K562 (cell line): ENCODE measurements around the gene LENEP. TPM values are rescaled to one million over a fixed set of nuclear protein-coding genes. Genes with fewer than 3 reads are reported as not detected.

ENCODE experiments used
- CBX3 ChIP-seq, 2 experiments: IDR thresholded peaks; 1 replicate in 1 of 2; 2 replicates in 1 of 2; pipeline ENCODE4 v1.6.1; 2012; ENCODE audit warnings: inconsistent platforms in 2 of 2, low read length in 2 of 2, borderline replicate concordance in 1 of 2, control low read depth in 1 of 2
- DDX20 ChIP-seq: fragments of 450-650 bp; IDR thresholded peaks from 2 replicates; pipeline ENCODE4 v1.6.1; 2016; ENCODE audit warnings: missing genetic modification characterization, low read depth, mild to moderate bottlenecking, missing compliant biosample characterization, moderate library complexity
- GTF2E2 ChIP-seq: fragments of 200-800 bp; sonication (Bioruptor generic); IDR thresholded peaks from 2 replicates; pipeline ENCODE4 v1.6.1; 2016; ENCODE audit warnings: missing genetic modification characterization, missing compliant biosample characterization
- JUNB ChIP-seq: fragments of 450-650 bp; formaldehyde crosslinking; conservative IDR thresholded peaks from 2 replicates; pipeline ENCODE4 v1.4.0; 2020; ENCODE audit warnings: mild to moderate bottlenecking
- LEF1 ChIP-seq: fragments of 450-650 bp; IDR thresholded peaks from 2 replicates; pipeline ENCODE4 v1.6.1; 2016; ENCODE audit warnings: mild to moderate bottlenecking
- MAFG ChIP-seq: fragments of 450-650 bp; conservative IDR thresholded peaks from 2 replicates; pipeline ENCODE4 v1.6.1; 2016; ENCODE audit warnings: missing genetic modification characterization, missing compliant biosample characterization
- MCM3 ChIP-seq: fragments of 450-650 bp; IDR thresholded peaks from 2 replicates; pipeline ENCODE4 v1.6.1; 2016
- POLR2AphosphoS2 ChIP-seq: IDR thresholded peaks from 2 replicates; pipeline ENCODE4 v1.6.1; 2012; ENCODE audit warnings: low read length, improper control_type of control experiment
- SRSF1 ChIP-seq: fragments of 200-400 bp; formaldehyde crosslinking; IDR thresholded peaks from 2 replicates; pipeline ENCODE4 v1.6.1; 2017; ENCODE audit warnings: mild to moderate bottlenecking, low read depth, low read length, moderate library complexity
- SRSF7 ChIP-seq: fragments of 200-400 bp; formaldehyde crosslinking; optimal IDR thresholded peaks from 2 replicates; pipeline ENCODE3; 2017; ENCODE audit warnings: mild to moderate bottlenecking, low read depth, low read length
- TRIM28 ChIP-seq: fragments of 450-650 bp; IDR thresholded peaks from 2 replicates; pipeline ENCODE4 v1.6.1; 2017
- ZC3H4 ChIP-seq: sonication (generic); formaldehyde crosslinking; IDR thresholded peaks from 2 replicates; pipeline ENCODE4 v1.9.0; 2021; ENCODE audit warnings: missing genetic modification reagents, borderline replicate concordance
- ZNF124 ChIP-seq: sonication (generic); formaldehyde crosslinking; IDR thresholded peaks from 2 replicates; pipeline ENCODE4 v1.8.1; 2022; ENCODE audit warnings: missing genetic modification reagents
- ZNF444 ChIP-seq: fragments of 250-450 bp; sonication (Bioruptor Pico); IDR thresholded peaks from 2 replicates; pipeline ENCODE4 v1.4.0; 2020; ENCODE audit warnings: mild to moderate bottlenecking, moderate library complexity
- ZNF77 ChIP-seq: fragments of 250-450 bp; sonication (Bioruptor Pico); IDR thresholded peaks from 2 replicates; pipeline ENCODE4 v1.5.0; 2020
- polyA plus RNA-seq, 8 experiments: library from polyadenylated mRNA; depleted of rRNA in 4 of 8; stranded (reverse) in 5 of 8; unstranded in 3 of 8; fragments of >200 nt; fragmentation: Nextera tagmentation in 2 of 8; fragmentation: Illumina TruSeq in 1 of 8; extraction: Ambion mirVana in 2 of 8; extraction: Trizol in 1 of 8; gene quantifications; 2 replicates each; pipeline versions ENCODE4 v1.2.1 to v1.2.3, GENCODE V29; 2011 to 2014; ENCODE audit warnings: inconsistent platforms in 1 of 8, missing spikeins in 1 of 8
- total RNA-seq, 7 experiments: library from RNA; depleted of rRNA in 6 of 7; stranded (reverse); fragments of >200 nt in 6 of 7; fragmentation: Illumina TruSeq in 2 of 7; extraction: Trizol in 2 of 7; gene quantifications; 2 replicates each; pipeline versions ENCODE4 v1.2.1 to v1.2.3, GENCODE V29; 2011 to 2021; ENCODE audit warnings: low replicate concordance in 1 of 7
- TF ChIP-seq, protein P1 (sequence below): fragments of 250-450 bp; sonication (Bioruptor Pico); IDR thresholded peaks from 2 replicates; pipeline ENCODE4 v1.8.0; 2021; ENCODE audit warnings: moderate library complexity, mild to moderate bottlenecking, inconsistent platforms
- TF ChIP-seq, protein P2 (sequence below): fragments of 200-800 bp; sonication (Bioruptor generic); IDR thresholded peaks from 2 replicates; pipeline ENCODE4 v1.6.1; 2016; ENCODE audit warnings: missing genetic modification characterization, missing compliant biosample characterization
- TF ChIP-seq, protein P3 (sequence below), 2 experiments: fragments of 200-800 bp in 1 of 2; sonication (Bioruptor generic) in 1 of 2; sonication (generic) in 1 of 2; formaldehyde crosslinking in 1 of 2; IDR thresholded peaks in 1 of 2; conservative IDR thresholded peaks in 1 of 2; 2 replicates each; pipeline versions ENCODE4 v1.5.0 to v1.6.1; 2016 to 2020; ENCODE audit warnings: missing compliant biosample characterization in 1 of 2, missing genetic modification characterization in 1 of 2, missing genetic modification reagents in 1 of 2
- TF ChIP-seq, protein P4 (sequence below), 2 experiments: fragments of 450-650 bp; IDR thresholded peaks; 2 replicates each; pipeline ENCODE4 v1.6.1; 2016

LENEP gene
- total and polyA plus RNA-seq, 9 of the 15 experiments (the other 6 are each of a cell fraction or from before 2014, with no cell fraction given), result 0.23 to 0.87 (median 0.67) TPM; not detected in 5

DNA sequence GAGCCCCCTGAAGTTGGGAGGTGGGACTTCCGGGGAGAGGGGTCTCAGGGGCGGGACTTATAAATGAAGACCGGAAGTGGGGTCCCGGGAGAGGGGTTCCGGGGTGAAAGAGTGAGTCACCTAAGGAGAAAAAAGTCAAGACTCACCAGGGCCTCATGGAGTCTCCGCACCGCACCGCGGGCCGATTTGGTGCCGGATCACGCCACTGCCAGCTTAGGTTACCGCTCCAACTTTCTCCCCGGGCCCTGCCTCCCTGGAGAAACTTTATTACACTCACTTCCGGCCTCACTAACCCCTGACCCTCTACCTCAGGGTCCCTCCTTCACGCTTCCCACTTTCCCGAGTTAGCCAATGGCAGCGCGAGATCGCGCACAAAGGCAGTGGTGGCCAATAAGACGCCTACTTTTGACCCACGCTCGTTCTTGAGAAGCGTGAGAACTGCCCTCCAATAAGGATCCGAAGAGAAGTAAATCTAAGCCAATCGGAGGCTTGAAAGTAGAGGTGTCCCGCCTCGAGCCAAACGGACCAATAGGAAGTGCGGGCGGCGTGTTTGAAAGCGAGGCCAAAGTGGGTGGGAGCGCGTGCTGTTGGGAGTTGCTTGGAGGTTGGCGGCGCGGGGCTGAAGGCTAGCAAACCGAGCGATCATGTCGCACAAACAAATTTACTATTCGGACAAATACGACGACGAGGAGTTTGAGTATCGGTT is 19.1 kb upstream of the LENEP start, which contains the start of gene CKS1B (continued):
- TF ChIP-seq SRSF1 (no peak), ZC3H4 (CRISPR knock-in tag) (no peak), ZNF124 (no peak), ZNF77 (CRISPR knock-in tag) (no peak), CBX3 (IDR thresholded peaks at IDR 0.05; ENCODE audit: borderline replicate concordance in 1 of 2, low read length in 2 of 2) (no peak; a peak in 2 of 3 replicates), POLR2AphosphoS2 (no peak), SRSF7 (no peak), MAFG (tag) (no peak), ZNF444 (no peak), MCM3 (no peak), LEF1 (no peak; the same call in 1 of the 2 replicates), TRIM28 (no peak), JUNB (no peak), GTF2E2 (tag) (0 out of 2 replicates have a peak, but pooled peaks have one; percentile 3), DDX20 (no peak)
- TF ChIP-seq, protein P1, sequence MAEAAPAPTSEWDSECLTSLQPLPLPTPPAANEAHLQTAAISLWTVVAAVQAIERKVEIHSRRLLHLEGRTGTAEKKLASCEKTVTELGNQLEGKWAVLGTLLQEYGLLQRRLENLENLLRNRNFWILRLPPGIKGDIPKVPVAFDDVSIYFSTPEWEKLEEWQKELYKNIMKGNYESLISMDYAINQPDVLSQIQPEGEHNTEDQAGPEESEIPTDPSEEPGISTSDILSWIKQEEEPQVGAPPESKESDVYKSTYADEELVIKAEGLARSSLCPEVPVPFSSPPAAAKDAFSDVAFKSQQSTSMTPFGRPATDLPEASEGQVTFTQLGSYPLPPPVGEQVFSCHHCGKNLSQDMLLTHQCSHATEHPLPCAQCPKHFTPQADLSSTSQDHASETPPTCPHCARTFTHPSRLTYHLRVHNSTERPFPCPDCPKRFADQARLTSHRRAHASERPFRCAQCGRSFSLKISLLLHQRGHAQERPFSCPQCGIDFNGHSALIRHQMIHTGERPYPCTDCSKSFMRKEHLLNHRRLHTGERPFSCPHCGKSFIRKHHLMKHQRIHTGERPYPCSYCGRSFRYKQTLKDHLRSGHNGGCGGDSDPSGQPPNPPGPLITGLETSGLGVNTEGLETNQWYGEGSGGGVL (CRISPR knock-in tag), result no peak
- TF ChIP-seq, protein P2, sequence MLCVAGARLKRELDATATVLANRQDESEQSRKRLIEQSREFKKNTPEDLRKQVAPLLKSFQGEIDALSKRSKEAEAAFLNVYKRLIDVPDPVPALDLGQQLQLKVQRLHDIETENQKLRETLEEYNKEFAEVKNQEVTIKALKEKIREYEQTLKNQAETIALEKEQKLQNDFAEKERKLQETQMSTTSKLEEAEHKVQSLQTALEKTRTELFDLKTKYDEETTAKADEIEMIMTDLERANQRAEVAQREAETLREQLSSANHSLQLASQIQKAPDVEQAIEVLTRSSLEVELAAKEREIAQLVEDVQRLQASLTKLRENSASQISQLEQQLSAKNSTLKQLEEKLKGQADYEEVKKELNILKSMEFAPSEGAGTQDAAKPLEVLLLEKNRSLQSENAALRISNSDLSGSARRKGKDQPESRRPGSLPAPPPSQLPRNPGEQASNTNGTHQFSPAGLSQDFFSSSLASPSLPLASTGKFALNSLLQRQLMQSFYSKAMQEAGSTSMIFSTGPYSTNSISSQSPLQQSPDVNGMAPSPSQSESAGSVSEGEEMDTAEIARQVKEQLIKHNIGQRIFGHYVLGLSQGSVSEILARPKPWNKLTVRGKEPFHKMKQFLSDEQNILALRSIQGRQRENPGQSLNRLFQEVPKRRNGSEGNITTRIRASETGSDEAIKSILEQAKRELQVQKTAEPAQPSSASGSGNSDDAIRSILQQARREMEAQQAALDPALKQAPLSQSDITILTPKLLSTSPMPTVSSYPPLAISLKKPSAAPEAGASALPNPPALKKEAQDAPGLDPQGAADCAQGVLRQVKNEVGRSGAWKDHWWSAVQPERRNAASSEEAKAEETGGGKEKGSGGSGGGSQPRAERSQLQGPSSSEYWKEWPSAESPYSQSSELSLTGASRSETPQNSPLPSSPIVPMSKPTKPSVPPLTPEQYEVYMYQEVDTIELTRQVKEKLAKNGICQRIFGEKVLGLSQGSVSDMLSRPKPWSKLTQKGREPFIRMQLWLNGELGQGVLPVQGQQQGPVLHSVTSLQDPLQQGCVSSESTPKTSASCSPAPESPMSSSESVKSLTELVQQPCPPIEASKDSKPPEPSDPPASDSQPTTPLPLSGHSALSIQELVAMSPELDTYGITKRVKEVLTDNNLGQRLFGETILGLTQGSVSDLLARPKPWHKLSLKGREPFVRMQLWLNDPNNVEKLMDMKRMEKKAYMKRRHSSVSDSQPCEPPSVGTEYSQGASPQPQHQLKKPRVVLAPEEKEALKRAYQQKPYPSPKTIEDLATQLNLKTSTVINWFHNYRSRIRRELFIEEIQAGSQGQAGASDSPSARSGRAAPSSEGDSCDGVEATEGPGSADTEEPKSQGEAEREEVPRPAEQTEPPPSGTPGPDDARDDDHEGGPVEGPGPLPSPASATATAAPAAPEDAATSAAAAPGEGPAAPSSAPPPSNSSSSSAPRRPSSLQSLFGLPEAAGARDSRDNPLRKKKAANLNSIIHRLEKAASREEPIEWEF, result no peak
- TF ChIP-seq, protein P3, sequence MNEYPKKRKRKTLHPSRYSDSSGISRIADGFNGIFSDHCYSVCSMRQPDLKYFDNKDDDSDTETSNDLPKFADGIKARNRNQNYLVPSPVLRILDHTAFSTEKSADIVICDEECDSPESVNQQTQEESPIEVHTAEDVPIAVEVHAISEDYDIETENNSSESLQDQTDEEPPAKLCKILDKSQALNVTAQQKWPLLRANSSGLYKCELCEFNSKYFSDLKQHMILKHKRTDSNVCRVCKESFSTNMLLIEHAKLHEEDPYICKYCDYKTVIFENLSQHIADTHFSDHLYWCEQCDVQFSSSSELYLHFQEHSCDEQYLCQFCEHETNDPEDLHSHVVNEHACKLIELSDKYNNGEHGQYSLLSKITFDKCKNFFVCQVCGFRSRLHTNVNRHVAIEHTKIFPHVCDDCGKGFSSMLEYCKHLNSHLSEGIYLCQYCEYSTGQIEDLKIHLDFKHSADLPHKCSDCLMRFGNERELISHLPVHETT (CRISPR knock-in tag; conservative IDR thresholded peaks at IDR 0.05 in 1 of 2, IDR thresholded peaks at IDR 0.05 in 1 of 2), result peak in 1 of 2 experiments; percentile 17; a peak in 1 of 4 replicates
- TF ChIP-seq, protein P4, sequence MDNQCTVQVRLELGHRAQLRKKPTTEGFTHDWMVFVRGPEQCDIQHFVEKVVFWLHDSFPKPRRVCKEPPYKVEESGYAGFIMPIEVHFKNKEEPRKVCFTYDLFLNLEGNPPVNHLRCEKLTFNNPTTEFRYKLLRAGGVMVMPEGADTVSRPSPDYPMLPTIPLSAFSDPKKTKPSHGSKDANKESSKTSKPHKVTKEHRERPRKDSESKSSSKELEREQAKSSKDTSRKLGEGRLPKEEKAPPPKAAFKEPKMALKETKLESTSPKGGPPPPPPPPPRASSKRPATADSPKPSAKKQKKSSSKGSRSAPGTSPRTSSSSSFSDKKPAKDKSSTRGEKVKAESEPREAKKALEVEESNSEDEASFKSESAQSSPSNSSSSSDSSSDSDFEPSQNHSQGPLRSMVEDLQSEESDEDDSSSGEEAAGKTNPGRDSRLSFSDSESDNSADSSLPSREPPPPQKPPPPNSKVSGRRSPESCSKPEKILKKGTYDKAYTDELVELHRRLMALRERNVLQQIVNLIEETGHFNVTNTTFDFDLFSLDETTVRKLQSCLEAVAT (IDR thresholded peaks at IDR 0.05), result peak in 1 of 2 experiments; percentile 94; a peak in 2 of 4 replicates
